ENCODE data around the gene KRTAP9-7.

- no peak for TF ChIP-seq CTCF (IDR thresholded peaks at IDR 0.05)
- TF ChIP-seq POLR2A (IDR thresholded peaks at IDR 0.05) = no peak
- no peak for TF ChIP-seq EP300 (IDR thresholded peaks at IDR 0.05)
- no peak for TF ChIP-seq POLR2AphosphoS5 (IDR thresholded peaks at IDR 0.05)
Observed at GRCh38 chr17:41287050-41287449, 11.6 kb downstream of the KRTAP9-7 start.

All from suprapubic skin (tissue), 4 donors.